ENCODE data around the gene HS1BP3. TPM values are rescaled to one million over a fixed set of nuclear protein-coding genes. Genes with fewer than 3 reads are reported as not detected.

The HS1BP3 gene
- total and polyA plus RNA-seq, 9 of the 15 experiments (the other 6 are each of a cell fraction or from before 2014, with no cell fraction given) = 0.41 to 8.3 (median 5.9) TPM

GRCh38 chr2:20667531-20668401 lies 16.9 kb upstream of the HS1BP3 start:
- in situ Hi-C loops (cut with MboI) (loop anchor here (25.0 kb wide), 1 partner anchor 595 kb away; no protein-coding TSS in a partner anchor), intact Hi-C loops (cut with micrococcal nuclease) (loop anchor here (10.0 kb wide), 3 partner anchors 117 to 647 kb away; no protein-coding TSS in a partner anchor)
- no TSS peak for BruUV-seq (replicated peaks)
- DNase-seq (ENCODE audit: extremely low read depth in 1 of 4, low spot score in 3 of 4) (no peak), ATAC-seq (no peak), FAIRE-seq (no peak)
- H4K20me1 ChIP-seq (replicated peaks; ENCODE audit: control insufficient read depth, insufficient read depth, low read length) = peaks cover 4% of the 10 kb centered on the region; the same call in 1 of the 2 replicates
- no peak overlapping the region for H3K27ac ChIP-seq (ENCODE audit: extremely low read depth, low read depth, low read length)
- H3K4me1 ChIP-seq (replicated peaks in 1 of 2; ENCODE audit: control insufficient read depth in 2 of 2, insufficient read depth in 2 of 2, low read length in 2 of 2) = peaks cover 0 to 32% of the 10 kb centered on the region in 2 experiments; a peak in 2 of 5 replicates
- no peaks in the 10 kb centered on the region for H3K9me1 ChIP-seq (ENCODE audit: control insufficient read depth, insufficient read depth, low read length)
- peaks cover 36 to 81% of the 10 kb centered on the region in 2 experiments; a peak in 4 of 5 replicates for H3K27me3 ChIP-seq (ENCODE audit: control insufficient read depth in 2 of 2, insufficient read depth in 2 of 2, low read length in 2 of 2)
- no peaks in the 10 kb centered on the region for H3K79me2 ChIP-seq (ENCODE audit: control insufficient read depth, insufficient read depth, low read length)
- no peaks in the 10 kb centered on the region for H3K36me3 ChIP-seq (ENCODE audit: control insufficient read depth, insufficient read depth, low read length)
- H3K9ac ChIP-seq (ENCODE audit: insufficient read depth in 1 of 2, low read depth in 2 of 2, low read length in 2 of 2) = no peak overlapping the region
- CTCF ChIA-PET (ENCODE audit: low intra/inter-chr PET ratio) = interaction anchor here (0.5 kb wide), 1 partner anchor 360 kb away, joined by 3 read pairs; no protein-coding TSS in a partner anchor
- no peaks in the 10 kb centered on the region for H3K9me3 ChIP-seq (replicated peaks; ENCODE audit: control insufficient read depth, insufficient read depth, low read depth, low read length)
- no peak overlapping the region for H3K4me3 ChIP-seq
- WGBS (ENCODE audit: insufficient coverage, low coverage, missing lambda C conversion rate) = 36% methylated on average over 29 of the region's 39 CpGs
- no peak overlapping the region for H2AFZ ChIP-seq (ENCODE audit: low read depth, low read length)
- TF ChIP-seq CHD2 (IDR thresholded peaks at IDR 0.05; ENCODE audit: low read depth, low read length) (no peak), RHOXF2B (CRISPR knock-in tag; conservative IDR thresholded peaks at IDR 0.05) (no peak)
- POLR2A ChIA-PET = interaction anchor here (0.5 to 1.1 kb wide), 3 partner anchors 8 to 301 kb away, joined by 3 to 4 read pairs (median 3); no protein-coding TSS in a partner anchor
- no peak overlapping the region for H3K4me2 ChIP-seq (ENCODE audit: insufficient read depth, low read length)

- WGBS (ENCODE audit: insufficient coverage, low coverage, missing lambda C conversion rate) = 37% methylated on average over 4 of the region's 62 CpGs
- Histone ChIP-seq H2AFZ (ENCODE audit: low read depth, low read length) (no peak overlapping the region), H4K20me1 (replicated peaks; ENCODE audit: control insufficient read depth, insufficient read depth, low read length) (peaks cover 4% of the 10 kb centered on the region; the same call in 1 of the 2 replicates), H3K27ac (ENCODE audit: extremely low read depth, low read depth, low read length) (no peak overlapping the region), H3K4me2 (ENCODE audit: insufficient read depth, low read length) (no peak overlapping the region), H3K4me3 (no peak overlapping the region), H3K9me3 (replicated peaks; ENCODE audit: control insufficient read depth, insufficient read depth, low read depth, low read length) (no peaks in the 10 kb centered on the region), H3K9ac (ENCODE audit: insufficient read depth in 1 of 2, low read depth in 2 of 2, low read length in 2 of 2) (no peak overlapping the region), H3K36me3 (ENCODE audit: control insufficient read depth, insufficient read depth, low read length) (no peaks in the 10 kb centered on the region), H3K27me3 (ENCODE audit: control insufficient read depth in 2 of 2, insufficient read depth in 2 of 2, low read length in 2 of 2) (peaks cover 30 to 81% of the 10 kb centered on the region in 2 experiments; a peak in 4 of 5 replicates), H3K79me2 (ENCODE audit: control insufficient read depth, insufficient read depth, low read length) (no peaks in the 10 kb centered on the region), H3K9me1 (ENCODE audit: control insufficient read depth, insufficient read depth, low read length) (no peaks in the 10 kb centered on the region), H3K4me1 (replicated peaks in 1 of 2; ENCODE audit: control insufficient read depth in 2 of 2, insufficient read depth in 2 of 2, low read length in 2 of 2) (peaks cover 0 to 32% of the 10 kb centered on the region in 2 experiments; a peak in 2 of 5 replicates)
- BruUV-seq (replicated peaks) = no TSS peak
- in situ Hi-C loops (cut with MboI) (loop anchor here (25.0 kb wide), 1 partner anchor 595 kb away; no protein-coding TSS in a partner anchor), intact Hi-C loops (cut with micrococcal nuclease) (loop anchor here (10.0 kb wide), 3 partner anchors 118 to 648 kb away; no protein-coding TSS in a partner anchor)
- DNase-seq (ENCODE audit: extremely low read depth in 1 of 4, low spot score in 3 of 4) (peak in 2 of 4 experiments; percentile 29 to 33), FAIRE-seq (no peak), ATAC-seq (no peak)
- ChIA-PET CTCF (ENCODE audit: low intra/inter-chr PET ratio) (interaction anchor here (0.5 kb wide), 1 partner anchor 360 kb away, joined by 3 read pairs; no protein-coding TSS in a partner anchor), POLR2A (interaction anchor here (0.5 to 1.1 kb wide), 3 partner anchors 9 to 301 kb away, joined by 3 to 4 read pairs (median 3); no protein-coding TSS in a partner anchor)
- no peak for TF ChIP-seq GATA2 (CRISPR knock-in tag; IDR thresholded peaks at IDR 0.05)
- no peak for TF ChIP-seq ATF2 (CRISPR knock-in tag; IDR thresholded peaks at IDR 0.05)
- no peak for TF ChIP-seq ZKSCAN3 (CRISPR knock-in tag; IDR thresholded peaks at IDR 0.05)
- no peak for TF ChIP-seq ZNF584 (CRISPR knock-in tag; IDR thresholded peaks at IDR 0.05; ENCODE audit: low read depth)
- no peak for TF ChIP-seq BCOR (IDR thresholded peaks at IDR 0.05)
- no peak for TF ChIP-seq PCBP1 (IDR thresholded peaks at IDR 0.05; ENCODE audit: low read depth, low read length, poor library complexity, severe bottlenecking)
- TF ChIP-seq HMBOX1 (IDR thresholded peaks at IDR 0.05) = no peak
- no peak for TF ChIP-seq TEAD4 (IDR thresholded peaks at IDR 0.05; ENCODE audit: low read length)
- TF ChIP-seq TEAD4 (CRISPR knock-in tag; IDR thresholded peaks at IDR 0.05; ENCODE audit: borderline replicate concordance) = no peak
- TF ChIP-seq KLF6 (CRISPR knock-in tag; IDR thresholded peaks at IDR 0.05; ENCODE audit: borderline replicate concordance) = no peak
Measured at GRCh38 chr2:20667151-20667530, 16.2 kb upstream of the HS1BP3 start.
